ENCODE measurements around the gene ACP1. TPM values are rescaled to one million over a fixed set of nuclear protein-coding genes. Genes with fewer than 3 reads are reported as not detected.

Gene ACP1
- total RNA-seq, 1 donor from 2014 or later: 86.1 TPM

DNA sequence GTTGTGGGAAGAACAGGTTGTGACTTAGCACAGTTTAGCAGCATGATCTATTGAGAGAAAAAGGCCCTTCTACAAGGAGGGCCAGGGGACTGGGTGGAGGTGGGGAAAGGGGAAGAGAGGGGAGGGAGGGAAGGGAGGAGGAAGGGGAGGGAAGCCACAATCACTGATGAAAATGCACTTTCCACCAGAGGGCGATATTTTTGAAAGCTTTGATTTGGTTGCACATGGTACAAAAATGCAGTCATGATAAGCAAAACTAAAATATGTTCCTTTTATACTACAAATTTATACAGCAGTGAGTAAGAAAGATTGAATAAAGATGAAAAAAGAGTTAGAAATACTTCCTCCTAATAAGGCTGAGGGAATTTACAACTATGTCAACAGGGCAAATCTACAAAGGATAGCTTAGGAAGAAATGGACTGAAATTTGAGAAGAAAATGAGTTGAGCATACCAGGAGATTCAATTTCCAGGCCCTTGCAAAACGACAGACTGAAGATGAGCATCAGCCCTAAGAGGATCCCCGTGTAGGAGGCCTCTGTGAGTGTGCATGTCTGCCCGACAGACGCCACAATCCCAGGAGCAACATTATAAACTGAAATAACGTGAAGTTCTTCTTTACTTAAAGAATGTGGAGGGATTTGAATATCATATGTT is 18.1 kb upstream of the ACP1 start:
- Mint-ChIP-seq H3K27ac (ENCODE audit: unreplicated experiment) (peak overlapping the region; percentile 34), H3K36me3 (ENCODE audit: unreplicated experiment) (peaks cover 7% of the 10 kb centered on the region), H3K4me3 (ENCODE audit: unreplicated experiment) (no peak overlapping the region), H3K27me3 (ENCODE audit: unreplicated experiment) (peaks cover 2% of the 10 kb centered on the region), H3K4me1 (ENCODE audit: low read depth, unreplicated experiment) (peaks cover 18% of the 10 kb centered on the region), H3K9me3 (ENCODE audit: unreplicated experiment) (no peaks in the 10 kb centered on the region)
- TF ChIP-seq, protein P1, sequence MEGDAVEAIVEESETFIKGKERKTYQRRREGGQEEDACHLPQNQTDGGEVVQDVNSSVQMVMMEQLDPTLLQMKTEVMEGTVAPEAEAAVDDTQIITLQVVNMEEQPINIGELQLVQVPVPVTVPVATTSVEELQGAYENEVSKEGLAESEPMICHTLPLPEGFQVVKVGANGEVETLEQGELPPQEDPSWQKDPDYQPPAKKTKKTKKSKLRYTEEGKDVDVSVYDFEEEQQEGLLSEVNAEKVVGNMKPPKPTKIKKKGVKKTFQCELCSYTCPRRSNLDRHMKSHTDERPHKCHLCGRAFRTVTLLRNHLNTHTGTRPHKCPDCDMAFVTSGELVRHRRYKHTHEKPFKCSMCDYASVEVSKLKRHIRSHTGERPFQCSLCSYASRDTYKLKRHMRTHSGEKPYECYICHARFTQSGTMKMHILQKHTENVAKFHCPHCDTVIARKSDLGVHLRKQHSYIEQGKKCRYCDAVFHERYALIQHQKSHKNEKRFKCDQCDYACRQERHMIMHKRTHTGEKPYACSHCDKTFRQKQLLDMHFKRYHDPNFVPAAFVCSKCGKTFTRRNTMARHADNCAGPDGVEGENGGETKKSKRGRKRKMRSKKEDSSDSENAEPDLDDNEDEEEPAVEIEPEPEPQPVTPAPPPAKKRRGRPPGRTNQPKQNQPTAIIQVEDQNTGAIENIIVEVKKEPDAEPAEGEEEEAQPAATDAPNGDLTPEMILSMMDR (IDR thresholded peaks at IDR 0.05; ENCODE audit: partially characterized antibody, unreplicated experiment): peak; percentile 80
- no peak for DNase-seq

- H3K36me3 Mint-ChIP-seq (ENCODE audit: unreplicated experiment): no peaks in the 10 kb centered on the region
- TF ChIP-seq, protein P1 (IDR thresholded peaks at IDR 0.05; ENCODE audit: partially characterized antibody, unreplicated experiment): no peak
- no peak for DNase-seq
- H3K9me3 Mint-ChIP-seq (ENCODE audit: unreplicated experiment): no peaks in the 10 kb centered on the region
- peaks cover 23% of the 10 kb centered on the region for H3K4me1 Mint-ChIP-seq (ENCODE audit: low read depth, unreplicated experiment)
- H3K4me3 Mint-ChIP-seq (ENCODE audit: unreplicated experiment): no peak overlapping the region
- H3K27me3 Mint-ChIP-seq (ENCODE audit: unreplicated experiment): peaks cover 2% of the 10 kb centered on the region
- H3K27ac Mint-ChIP-seq (ENCODE audit: unreplicated experiment): no peak overlapping the region
Observed at GRCh38 chr2:248724-249123, 16.0 kb upstream of the ACP1 start.

GRCh38 chr2:249538-250042 is 15.2 kb upstream of the ACP1 start:
- TF ChIP-seq, protein P1 (IDR thresholded peaks at IDR 0.05; ENCODE audit: partially characterized antibody, unreplicated experiment): no peak
- peaks cover 3% of the 10 kb centered on the region for H3K9me3 Mint-ChIP-seq (ENCODE audit: unreplicated experiment)
- no peak overlapping the region for H3K27ac Mint-ChIP-seq (ENCODE audit: unreplicated experiment)

DNA sequence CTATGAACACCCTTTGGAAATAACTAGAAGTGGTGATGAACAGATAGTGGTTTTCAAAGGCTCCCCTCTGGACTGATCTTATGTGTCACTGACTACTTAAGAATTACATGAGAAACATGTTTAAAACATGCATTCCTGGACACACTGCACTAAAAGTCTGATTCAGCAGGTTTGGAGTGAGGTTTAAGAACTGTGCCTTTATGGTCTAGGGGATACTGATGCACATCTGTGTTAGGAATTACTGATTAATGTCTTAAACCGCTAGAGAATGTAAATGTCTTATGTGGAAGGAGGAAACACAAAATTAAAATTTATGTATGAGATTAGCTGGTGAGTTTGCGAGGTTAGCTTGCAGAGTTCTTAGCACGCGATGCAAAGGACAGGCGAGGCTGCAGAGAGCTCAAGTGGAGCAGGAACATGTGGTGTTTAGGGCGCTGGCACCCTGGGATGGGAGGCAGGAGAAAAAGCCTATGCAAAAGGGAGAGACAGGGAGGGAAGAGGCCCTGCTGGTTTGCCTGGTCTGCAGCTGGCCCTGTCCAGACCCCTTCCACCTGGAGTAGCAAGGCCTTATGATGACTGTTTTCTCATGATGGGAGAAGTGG is 12.6 kb upstream of the ACP1 start:
- TF ChIP-seq, protein P1 (IDR thresholded peaks at IDR 0.05; ENCODE audit: partially characterized antibody, unreplicated experiment): no peak
- no peak for DNase-seq
- Mint-ChIP-seq H3K9me3 (ENCODE audit: unreplicated experiment) (peaks cover 3% of the 10 kb centered on the region), H3K27me3 (ENCODE audit: unreplicated experiment) (peaks cover under 1% of the 10 kb centered on the region), H3K4me1 (ENCODE audit: low read depth, unreplicated experiment) (peaks cover 28% of the 10 kb centered on the region), H3K4me3 (ENCODE audit: unreplicated experiment) (no peak overlapping the region), H3K27ac (ENCODE audit: unreplicated experiment) (no peak overlapping the region), H3K36me3 (ENCODE audit: unreplicated experiment) (no peaks in the 10 kb centered on the region)

More at GRCh38 chr2:249538-250042, 15.2 kb upstream of the ACP1 start:
- Mint-ChIP-seq H3K27me3 (ENCODE audit: unreplicated experiment) (peaks cover 2% of the 10 kb centered on the region), H3K4me3 (ENCODE audit: unreplicated experiment) (no peak overlapping the region), H3K36me3 (ENCODE audit: unreplicated experiment) (no peaks in the 10 kb centered on the region), H3K4me1 (ENCODE audit: low read depth, unreplicated experiment) (peaks cover 30% of the 10 kb centered on the region)
- no peak for DNase-seq

DNA sequence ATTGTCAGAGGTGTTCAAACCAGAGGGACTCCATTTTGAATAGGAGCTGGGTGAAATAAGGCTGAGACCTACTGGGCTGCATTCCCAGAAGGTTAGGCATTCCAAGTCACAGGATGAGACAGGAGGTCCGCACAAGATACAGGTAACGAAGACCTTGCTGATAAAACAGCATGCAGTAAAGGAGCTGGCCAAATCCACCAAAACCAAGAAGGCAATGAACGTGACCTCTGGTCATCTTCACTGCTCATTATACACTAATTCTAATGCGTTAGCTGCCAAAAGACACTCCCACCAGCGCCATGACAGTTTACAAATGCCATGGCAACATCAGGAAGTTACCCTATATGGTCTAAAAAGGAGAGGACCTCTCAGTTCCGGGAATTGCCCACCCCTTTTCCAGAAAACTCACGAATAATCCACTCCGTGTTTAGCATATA is 11.5 kb upstream of the ACP1 start:
- Mint-ChIP-seq H3K4me1 (ENCODE audit: low read depth, unreplicated experiment) (peaks cover 27% of the 10 kb centered on the region), H3K4me3 (ENCODE audit: unreplicated experiment) (no peak overlapping the region), H3K36me3 (ENCODE audit: unreplicated experiment) (peaks cover 6% of the 10 kb centered on the region), H3K9me3 (ENCODE audit: unreplicated experiment) (peaks cover 7% of the 10 kb centered on the region), H3K27ac (ENCODE audit: unreplicated experiment) (no peak overlapping the region), H3K27me3 (ENCODE audit: unreplicated experiment) (no peaks in the 10 kb centered on the region)
- TF ChIP-seq, protein P1 (IDR thresholded peaks at IDR 0.05; ENCODE audit: partially characterized antibody, unreplicated experiment): no peak
- no peak for DNase-seq

Data from glutamatergic neuron (in vitro differentiated cells).